WTC11 (cell line): ENCODE data around the gene CISTR. TPM values are rescaled to one million over a fixed set of nuclear protein-coding genes. Genes with fewer than 3 reads are reported as not detected.

ENCODE experiments used
- ATAC-seq: fragments of 200-7000 bp; cut with Tn5 transposase; 2 replicates; pipeline ENCODE4 v1.10.0; 2021; ENCODE audit warnings: mild to moderate bottlenecking, moderate library complexity
- CTCF ChIA-PET: fragments of 300-600 bp; sonication (Branson Sonifier 250); formaldehyde crosslinking; loops from one replicate; lab custom pipeline; 2021; ENCODE audit warnings: antibody characterized with exemption; lab: Charles Lee
- POLR2A ChIA-PET: fragments of 350-600 bp; sonication (Branson Sonifier 250); formaldehyde crosslinking; loops from one replicate; lab custom pipeline; 2021; ENCODE audit warnings: antibody characterized with exemption; lab: Charles Lee
- DNase-seq: peaks from one replicate; pipeline ENCODE4 v3.0.0; 2021; ENCODE audit warnings: low spot score
- H3K27ac Mint-ChIP-seq: 2 replicates; pipeline ENCODE4 v1.8.0; 2021; ENCODE audit warnings: mixed read lengths
- H3K27me3 Mint-ChIP-seq: 2 replicates; pipeline ENCODE4 v1.8.0; 2021; ENCODE audit warnings: low read depth, mild to moderate bottlenecking, moderate library complexity, mixed read lengths
- H3K36me3 Mint-ChIP-seq: 2 replicates; pipeline ENCODE4 v1.8.0; 2021; ENCODE audit warnings: mixed read lengths
- H3K4me1 Mint-ChIP-seq: 2 replicates; pipeline ENCODE4 v1.8.0; 2022; ENCODE audit warnings: mixed read lengths
- H3K4me3 Mint-ChIP-seq: 2 replicates; pipeline ENCODE4 v1.8.0; 2021; ENCODE audit warnings: mild to moderate bottlenecking, moderate library complexity, mixed read lengths
- H3K9me3 Mint-ChIP-seq: 2 replicates; pipeline ENCODE4 v1.8.0; 2021; ENCODE audit warnings: mixed read lengths
- AFF4 ChIP-seq: sonication (generic); formaldehyde crosslinking; IDR thresholded peaks from 2 replicates; pipeline ENCODE4 v1.8.1; 2023; ENCODE audit warnings: mild to moderate bottlenecking, missing genetic modification reagents, borderline replicate concordance
- ARID4B ChIP-seq: sonication (generic); formaldehyde crosslinking; IDR thresholded peaks from 2 replicates; pipeline ENCODE4 v1.8.0; 2023; ENCODE audit warnings: missing genetic modification reagents, mild to moderate bottlenecking, borderline replicate concordance
- ATF1 ChIP-seq: sonication (generic); formaldehyde crosslinking; IDR thresholded peaks from 2 replicates; pipeline ENCODE4 v1.8.1; 2023; ENCODE audit warnings: mild to moderate bottlenecking, moderate library complexity, missing genetic modification reagents
- ATF6 ChIP-seq: sonication (generic); formaldehyde crosslinking; IDR thresholded peaks from 2 replicates; pipeline ENCODE4 v1.8.1; 2023; ENCODE audit warnings: mild to moderate bottlenecking, missing genetic modification reagents
- CREM ChIP-seq: sonication (generic); formaldehyde crosslinking; IDR thresholded peaks from 2 replicates; pipeline ENCODE4 v1.8.1; 2022; ENCODE audit warnings: mild to moderate bottlenecking, missing genetic modification reagents, moderate library complexity
- E2F1 ChIP-seq: sonication (generic); formaldehyde crosslinking; IDR thresholded peaks from 2 replicates; pipeline ENCODE4 v1.8.0; 2022; ENCODE audit warnings: mild to moderate bottlenecking, missing genetic modification reagents
- E2F4 ChIP-seq: sonication (generic); formaldehyde crosslinking; IDR thresholded peaks from 2 replicates; pipeline ENCODE4 v1.8.1; 2022; ENCODE audit warnings: low read depth, mild to moderate bottlenecking, moderate library complexity, missing genetic modification reagents, borderline replicate concordance
- FOXP1 ChIP-seq: sonication (generic); formaldehyde crosslinking; IDR thresholded peaks from 2 replicates; pipeline ENCODE4 v1.8.0; 2022; ENCODE audit warnings: missing genetic modification reagents, mild to moderate bottlenecking, moderate library complexity, borderline replicate concordance
- GABPB1 ChIP-seq: sonication (generic); formaldehyde crosslinking; IDR thresholded peaks from 2 replicates; pipeline ENCODE4 v1.8.1; 2023; ENCODE audit warnings: mild to moderate bottlenecking, missing genetic modification reagents
- IRF1 ChIP-seq: sonication (generic); formaldehyde crosslinking; IDR thresholded peaks from 2 replicates; pipeline ENCODE4 v1.8.0; 2023; ENCODE audit warnings: missing genetic modification reagents
- IRF2 ChIP-seq: sonication (generic); formaldehyde crosslinking; IDR thresholded peaks from 2 replicates; pipeline ENCODE4 v1.8.0; 2022; ENCODE audit warnings: low read depth, missing genetic modification reagents, borderline replicate concordance
- KAT7 ChIP-seq: sonication (generic); formaldehyde crosslinking; IDR thresholded peaks from 2 replicates; pipeline ENCODE4 v1.8.1; 2023; ENCODE audit warnings: missing genetic modification reagents, mild to moderate bottlenecking, borderline replicate concordance
- NR3C1 ChIP-seq: sonication (generic); formaldehyde crosslinking; conservative IDR thresholded peaks from 2 replicates; pipeline ENCODE4 v1.8.1; 2023; ENCODE audit warnings: low read depth, mild to moderate bottlenecking, missing genetic modification reagents
- TP53 ChIP-seq: sonication (generic); formaldehyde crosslinking; IDR thresholded peaks from 2 replicates; pipeline ENCODE4 v1.8.1; 2023; ENCODE audit warnings: mild to moderate bottlenecking, missing genetic modification reagents
- ZBTB43 ChIP-seq: sonication (generic); formaldehyde crosslinking; IDR thresholded peaks from 2 replicates; pipeline ENCODE4 v1.8.1; 2023; ENCODE audit warnings: mild to moderate bottlenecking, missing genetic modification reagents
- ZSCAN18 ChIP-seq: fragments of 250-450 bp; sonication (Bioruptor Pico); IDR thresholded peaks from 2 replicates; pipeline ENCODE4 v2.1.2; 2022; ENCODE audit warnings: mild to moderate bottlenecking, moderate library complexity
- total RNA-seq: library from RNA; stranded (reverse); gene quantifications from 3 replicates; pipeline ENCODE4 v1.2.3, GENCODE V29; 2021

CISTR gene
- total RNA-seq, 1 experiment from 2014 or later: 0.81 TPM

- TF ChIP-seq E2F1 (CRISPR knock-in tag) (no peak), FOXP1 (CRISPR knock-in tag) (no peak), E2F4 (no peak), AFF4 (CRISPR knock-in tag) (no peak), KAT7 (CRISPR knock-in tag) (no peak), GABPB1 (CRISPR knock-in tag) (no peak), ARID4B (CRISPR knock-in tag) (no peak)
Observed at GRCh38 chr12:53758730-53759103, 6.9 kb upstream of the CISTR start (continued).

- TF ChIP-seq ZBTB43 (CRISPR knock-in tag) (no peak), NR3C1 (CRISPR knock-in tag) (no peak), CREM (no peak), ATF1 (CRISPR knock-in tag) (no peak), TP53 (no peak), IRF2 (CRISPR knock-in tag) (no peak), IRF1 (CRISPR knock-in tag) (no peak), ZSCAN18 (CRISPR knock-in tag) (no peak), ATF6 (CRISPR knock-in tag) (no peak)
- H3K27ac Mint-ChIP-seq: no peak overlapping the region
- POLR2A ChIA-PET: no interaction called here
- H3K4me3 Mint-ChIP-seq: peak overlapping the region; percentile 8
- H3K4me1 Mint-ChIP-seq: peaks cover 2% of the 10 kb centered on the region
- CTCF ChIA-PET: interaction anchor here (0.8 to 4.9 kb wide), 44 partner anchors 8 to 460 kb away, joined by 3 to 224 read pairs (median 6); partner anchors contain the start of genes ATP5MC2, CALCOCO1, HOXC13 and TARBP2
- DNase-seq (no peak), ATAC-seq (no peak)
- H3K36me3 Mint-ChIP-seq: no peaks in the 10 kb centered on the region
- H3K27me3 Mint-ChIP-seq: peaks cover 9% of the 10 kb centered on the region; the same call in 1 of the 2 replicates
- no peaks in the 10 kb centered on the region for H3K9me3 Mint-ChIP-seq
Observed at GRCh38 chr12:53758081-53758729, 6.4 kb upstream of the CISTR start.
